ENCODE data around the gene CCDC63.
"Not testable (repeated sequence)": the region's sequence is repeated elsewhere in the genome, so short reads cannot be mapped to it uniquely, and the experiment has no call there.

Gene CCDC63

DNA sequence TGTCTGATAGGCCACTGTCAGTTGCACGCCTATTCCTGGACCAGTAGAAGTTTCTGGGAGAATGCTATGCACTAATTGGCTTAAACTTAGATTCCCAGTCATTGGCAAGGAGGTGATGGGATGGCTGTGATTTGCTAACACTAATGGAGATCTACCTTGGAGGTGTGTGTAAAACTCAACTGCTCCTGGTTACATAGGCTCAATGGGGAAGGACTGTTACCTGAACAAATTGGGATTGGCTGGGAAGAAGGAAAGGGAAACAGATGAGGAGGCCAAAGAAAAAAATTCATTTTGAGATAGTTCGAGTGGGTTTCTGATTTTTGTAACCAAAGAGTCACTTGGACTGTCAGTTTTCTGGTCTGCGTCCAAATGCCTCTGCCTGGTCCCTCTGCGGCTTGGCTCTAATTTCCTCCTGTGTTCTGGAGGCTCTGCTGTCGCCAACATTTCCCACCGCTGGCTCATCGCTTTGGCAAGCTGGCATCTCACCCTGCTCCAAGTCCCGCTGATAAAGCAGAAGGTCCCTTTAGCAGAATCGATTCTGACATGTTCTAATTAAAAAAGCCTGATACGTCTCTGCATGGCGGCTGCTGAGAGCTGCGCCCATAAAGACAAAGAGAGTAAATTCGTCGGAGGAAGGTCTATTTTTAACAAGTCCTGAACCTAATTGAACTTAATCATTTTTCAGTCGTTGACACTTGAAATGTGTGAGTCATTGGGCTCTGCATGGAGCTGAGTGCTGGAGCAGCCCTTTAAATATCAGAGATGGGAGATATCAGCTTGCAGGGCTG is 2.0 kb upstream of the CCDC63 start:
- no peak for DNase-seq

DNA sequence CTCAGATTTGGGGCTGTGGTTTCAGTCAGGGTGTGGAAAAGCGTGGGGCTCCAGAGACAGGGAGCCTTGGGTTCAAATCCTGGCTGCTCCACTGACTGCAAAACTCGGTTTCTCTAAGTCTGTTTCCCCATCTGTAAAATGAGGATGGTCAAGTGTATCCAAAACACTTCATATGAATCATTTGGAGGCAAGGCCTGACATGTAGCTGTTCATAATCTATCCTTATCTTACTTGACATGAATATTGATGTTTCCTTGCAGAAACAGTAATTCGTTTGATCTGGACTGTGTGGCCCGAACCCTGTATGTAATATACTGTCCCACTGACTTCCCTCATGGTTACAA is 1.5 kb upstream of the CCDC63 start:
- no peak for DNase-seq

DNA sequence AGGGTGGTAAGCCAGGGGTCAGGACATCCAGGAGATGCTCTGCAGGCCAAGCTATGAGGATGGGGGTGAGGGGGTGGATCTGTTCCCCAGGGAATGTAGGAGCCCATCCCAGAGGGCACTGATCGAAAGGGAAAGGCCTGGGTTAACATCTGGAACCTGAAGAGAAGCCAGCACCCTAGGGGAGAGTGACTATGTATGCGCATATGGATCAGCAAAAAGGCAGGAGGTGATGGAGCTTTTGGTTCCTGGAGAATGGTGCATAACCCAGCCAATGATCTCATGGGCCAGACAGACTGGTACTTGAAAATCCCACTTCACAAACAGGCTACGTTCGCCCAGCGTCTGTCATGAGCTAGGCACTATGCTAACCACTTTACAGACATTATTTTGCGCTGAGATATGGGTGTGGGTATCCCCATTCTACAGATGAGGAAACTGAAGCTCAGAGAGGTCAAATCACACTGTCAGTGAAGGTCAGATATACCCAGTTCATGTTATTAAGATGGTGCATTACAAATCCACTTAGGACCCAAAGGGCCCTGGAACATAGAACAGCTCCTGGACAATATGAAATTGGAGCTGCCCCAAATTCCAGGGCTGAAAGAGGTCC is 1.6 kb downstream of the CCDC63 start:
- DNase-seq: no peak

DNA sequence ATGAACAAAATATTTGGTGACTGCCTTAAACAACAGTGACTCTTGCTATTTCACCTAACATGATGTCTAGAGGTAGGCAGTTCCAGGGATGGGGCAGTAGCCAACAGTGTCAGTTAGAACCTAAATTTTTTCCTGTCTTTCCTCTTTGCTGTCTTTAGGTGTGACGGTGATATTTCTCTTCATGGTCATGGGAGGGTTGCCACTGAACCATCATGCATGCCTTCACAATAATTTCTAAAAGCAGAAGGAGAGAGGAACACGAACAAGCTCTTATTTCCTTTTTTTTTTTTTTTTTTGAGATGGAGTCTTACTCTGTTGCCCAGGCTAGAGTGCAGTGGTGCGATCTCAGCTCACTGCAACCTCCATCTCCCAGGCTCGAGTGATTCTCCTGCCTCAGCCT is 2.4 kb downstream of the CCDC63 start:
- no peak for DNase-seq

DNA sequence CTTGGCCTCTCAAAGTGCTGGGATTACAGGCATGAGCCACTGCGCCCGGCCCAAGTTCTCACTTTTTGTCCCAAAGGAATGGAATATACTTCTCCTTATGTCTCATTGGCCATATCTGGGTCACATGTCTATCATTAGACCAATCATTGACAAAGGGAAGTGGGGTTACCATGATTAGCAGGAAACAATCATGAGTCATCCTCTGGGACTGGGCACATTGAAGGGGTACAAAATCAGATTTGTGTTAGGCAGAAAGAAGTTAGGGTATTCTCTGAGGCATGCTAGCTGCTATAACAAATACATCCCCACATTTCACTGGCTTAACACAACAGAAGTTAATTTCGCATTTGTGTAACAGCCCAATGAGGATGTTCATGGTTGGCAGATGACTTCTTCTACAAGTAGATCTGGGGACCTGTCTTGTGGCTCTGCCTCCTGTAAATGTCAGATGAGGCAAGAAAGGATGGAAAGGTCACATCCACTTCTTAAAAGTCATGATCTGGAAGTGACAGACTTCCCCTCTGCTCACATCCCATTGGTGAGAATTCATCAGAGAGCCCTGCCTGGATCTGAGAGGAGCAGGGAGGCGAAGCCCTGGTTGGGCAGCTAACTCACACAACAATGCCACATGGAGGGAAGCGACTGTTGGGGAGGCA is 3.1 kb downstream of the CCDC63 start:
- DNase-seq: no peak

DNA sequence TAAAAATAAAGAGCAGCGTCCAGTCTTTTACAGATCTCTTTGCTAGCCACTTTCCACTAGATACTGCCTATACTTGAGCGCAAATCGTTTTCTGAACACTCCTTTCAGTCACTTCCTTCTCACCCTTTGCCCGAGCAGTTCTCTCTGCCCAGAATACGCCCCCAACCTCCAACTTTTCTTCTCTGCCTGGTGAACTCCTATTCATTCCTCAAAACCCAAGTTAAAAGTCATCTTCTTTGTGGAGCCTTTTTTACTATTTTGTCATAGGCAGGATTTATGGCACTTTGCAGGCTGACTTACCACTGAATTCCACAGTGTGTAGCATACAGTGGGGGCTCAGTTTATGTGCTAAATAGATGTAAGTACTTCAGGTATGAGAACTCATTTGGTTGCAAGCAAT is 4.0 kb downstream of the CCDC63 start:
- DNase-seq: no peak

DNA sequence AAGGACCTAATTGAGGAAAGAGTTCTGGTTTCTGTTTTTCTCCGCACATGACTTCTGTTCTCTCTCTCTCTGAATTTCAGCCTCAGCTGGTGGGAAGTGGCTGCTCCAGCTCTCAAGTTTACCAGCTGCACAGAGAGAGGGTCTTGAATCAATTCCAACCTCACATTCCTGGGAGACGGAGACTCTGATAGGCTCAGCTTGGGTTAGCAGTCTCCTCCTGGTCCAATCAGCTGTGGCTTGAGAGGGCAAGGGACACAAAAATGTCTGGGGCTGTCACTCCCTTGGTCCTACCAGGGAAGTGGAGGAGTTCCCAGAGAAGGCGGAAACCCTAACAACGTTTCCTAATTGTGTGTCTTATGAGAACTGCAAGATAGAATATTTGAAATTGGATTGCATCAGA is 7.0 kb downstream of the CCDC63 start:
- no peak for DNase-seq

DNA sequence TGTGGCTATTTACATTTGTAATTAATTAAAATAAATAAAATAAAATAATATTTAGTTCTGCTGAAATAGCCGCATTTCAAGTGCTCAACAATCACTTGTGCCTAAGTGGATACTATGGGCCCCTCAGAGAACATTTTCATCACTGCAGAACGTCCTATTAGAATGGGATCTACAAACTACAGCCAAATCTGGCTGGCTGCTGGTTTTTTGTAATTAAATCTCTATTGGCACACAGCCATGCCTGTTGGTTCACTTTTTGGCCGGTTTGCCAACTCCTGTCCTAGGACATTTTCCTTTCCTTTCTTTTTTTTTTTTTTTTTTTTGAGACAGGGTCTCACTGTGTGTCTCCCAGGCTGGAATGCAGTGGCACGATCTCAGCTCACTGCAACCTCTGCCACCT is 9.8 kb downstream of the CCDC63 start:
- DNase-seq: no peak

DNA sequence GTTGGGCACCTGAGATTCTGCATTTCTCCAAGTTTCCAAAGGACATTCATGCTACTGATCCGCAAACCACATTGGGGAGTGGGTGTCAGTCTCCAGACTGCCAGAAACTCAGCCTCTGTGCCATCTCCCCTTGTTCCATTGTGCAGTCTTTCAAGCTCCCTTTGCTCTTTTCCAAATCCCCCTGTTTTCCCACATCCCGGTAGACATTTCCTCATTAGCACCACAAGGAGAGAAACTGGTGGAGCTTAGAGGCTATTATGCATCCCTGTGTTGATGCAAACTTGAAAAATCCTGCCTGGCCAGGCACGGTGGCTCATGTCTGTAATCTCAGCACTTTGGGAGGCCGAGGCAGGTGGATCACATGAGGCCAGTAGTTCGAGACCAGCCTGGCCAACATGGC is 10.7 kb downstream of the CCDC63 start:
- DNase-seq: no peak

DNA sequence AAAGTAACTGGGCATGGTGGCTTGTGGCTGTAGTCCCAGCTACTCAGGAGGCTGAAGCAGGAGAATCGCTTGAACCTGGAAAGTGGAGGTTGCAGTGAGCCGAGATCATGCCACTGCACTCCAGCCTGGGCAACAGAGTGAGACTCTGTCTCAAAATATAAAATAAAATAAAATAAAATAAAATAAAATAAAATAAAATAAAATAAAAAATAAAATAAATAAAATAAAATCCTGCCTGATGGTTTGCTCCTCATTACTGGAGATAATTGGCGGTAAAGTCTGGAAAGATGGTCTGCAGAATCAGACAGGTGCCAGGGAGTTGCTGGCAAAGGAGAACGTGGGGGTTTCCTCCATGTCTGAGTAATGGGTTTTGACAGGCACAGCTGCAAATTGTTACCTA is 11.2 kb downstream of the CCDC63 start:
- DNase-seq: not testable (repeated sequence)

DNA sequence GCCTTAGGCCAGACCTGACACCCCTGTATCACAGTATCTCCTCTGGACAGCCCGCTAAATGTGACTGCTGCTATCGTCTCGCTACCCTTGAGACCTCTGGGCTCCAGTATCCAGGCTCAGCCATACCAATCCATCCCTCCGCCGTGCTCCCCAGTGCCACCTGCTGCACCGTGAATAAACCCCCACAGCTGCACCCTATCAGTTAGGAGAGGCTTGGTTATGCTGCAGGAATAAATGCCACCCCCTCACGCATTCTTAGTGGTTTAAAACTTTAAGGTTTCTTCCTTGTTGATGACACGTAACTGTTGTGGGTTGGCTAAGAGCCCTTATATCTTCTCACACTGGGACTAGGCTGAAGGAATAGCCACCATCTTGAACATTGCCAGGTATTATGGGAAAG is 12.1 kb downstream of the CCDC63 start:
- no peak for DNase-seq

DNA sequence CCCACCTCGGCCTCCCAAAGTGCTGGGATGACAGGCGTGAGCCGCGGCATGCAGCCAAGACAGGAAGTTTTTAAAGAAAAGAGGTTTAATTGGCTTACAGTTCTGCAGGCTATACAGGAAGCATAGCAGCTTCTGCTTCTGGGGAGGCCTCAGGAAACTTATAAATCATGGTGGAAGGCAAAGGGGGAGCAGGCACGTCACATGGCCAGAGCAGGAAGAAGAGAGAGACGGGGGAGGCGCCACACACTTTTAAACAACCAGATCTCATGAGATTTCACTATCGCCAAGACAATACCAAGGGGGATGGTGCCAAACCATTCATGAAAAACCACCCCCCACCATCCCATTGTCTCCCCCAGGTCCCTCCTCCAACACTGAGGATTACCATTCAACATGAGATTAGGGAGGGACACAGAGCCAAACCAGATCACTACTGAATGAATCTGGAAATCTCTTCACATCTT is 14.1 kb downstream of the CCDC63 start:
- DNase-seq: peak; percentile 84

DNA sequence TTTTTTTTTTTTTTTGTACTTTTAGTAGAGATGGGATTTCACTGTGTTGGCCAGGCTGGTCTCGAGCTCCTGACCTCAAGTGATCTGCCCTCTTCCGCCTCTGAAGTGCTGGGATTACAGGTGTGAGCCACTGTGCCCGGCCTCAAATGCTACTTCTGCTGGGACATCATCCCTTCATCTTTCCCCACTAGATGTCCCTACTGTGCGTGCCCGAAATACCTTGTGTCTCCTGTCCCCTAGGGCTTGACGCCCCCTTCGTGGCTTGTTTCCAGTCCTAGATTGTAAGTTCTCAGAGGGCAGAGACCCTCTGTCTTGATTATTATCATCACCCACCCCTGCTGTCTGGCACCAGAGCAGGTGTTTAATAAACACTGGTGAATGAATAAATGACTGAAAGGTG is 14.9 kb downstream of the CCDC63 start:
- DNase-seq: no peak

DNA sequence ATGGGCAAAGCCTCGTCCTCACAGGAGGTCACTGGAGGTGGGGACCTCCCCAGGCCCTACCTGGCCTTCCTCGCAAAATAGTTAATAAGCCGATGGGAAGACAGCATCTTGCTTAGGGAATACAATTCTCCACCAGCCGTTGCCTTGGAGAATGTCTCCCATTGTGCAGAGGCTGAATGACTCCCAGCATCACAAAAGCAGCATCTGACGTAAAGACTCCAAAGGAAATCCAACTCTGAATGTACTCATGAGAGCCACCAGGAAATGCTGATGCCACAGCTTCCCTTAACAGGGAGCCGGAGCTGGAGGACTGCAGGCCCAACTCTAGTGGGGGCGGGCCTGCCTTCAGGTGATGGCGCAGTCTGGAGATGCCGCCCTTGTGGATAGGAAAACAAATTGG is 15.5 kb downstream of the CCDC63 start:
- no peak for DNase-seq

DNA sequence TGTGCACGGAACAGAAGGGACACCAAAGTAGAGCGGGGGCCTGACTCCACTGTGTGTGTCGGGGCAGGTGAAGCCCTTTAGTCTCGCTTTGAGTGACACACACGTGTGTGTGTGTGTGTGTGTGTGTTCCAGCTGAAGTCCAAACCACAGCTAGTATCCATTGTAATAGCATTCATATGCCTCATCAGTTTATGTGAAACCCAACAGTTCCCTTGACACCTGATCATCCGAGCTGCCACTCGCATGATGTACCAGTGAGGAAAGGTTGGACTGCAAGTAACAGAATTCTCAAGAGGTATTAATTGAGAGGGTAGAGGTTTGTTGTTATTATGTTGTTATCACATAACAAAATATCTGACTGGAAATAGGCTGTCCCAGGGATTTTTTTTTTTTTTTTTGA is 16.4 kb downstream of the CCDC63 start:
- DNase-seq: no peak

DNA sequence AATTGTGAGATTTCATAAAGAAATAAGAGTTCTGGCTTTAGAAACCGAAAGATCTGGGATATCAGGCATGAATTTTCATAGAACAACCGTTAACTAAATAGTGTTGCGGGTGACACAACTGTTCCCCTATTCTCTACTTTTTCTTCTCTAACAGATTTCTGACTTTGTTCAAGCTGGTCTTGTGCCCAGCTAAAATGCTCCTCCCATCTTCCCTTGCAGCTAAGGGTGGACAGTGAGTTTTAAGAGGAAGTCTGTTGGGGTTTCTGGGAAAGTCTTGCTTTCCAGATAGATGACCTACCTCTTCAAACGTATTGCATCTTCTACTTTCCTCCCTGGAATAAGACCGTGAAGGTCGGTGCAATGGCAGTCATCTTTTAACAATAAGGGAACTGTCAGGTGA is 18.7 kb downstream of the CCDC63 start:
- DNase-seq: no peak

DNA sequence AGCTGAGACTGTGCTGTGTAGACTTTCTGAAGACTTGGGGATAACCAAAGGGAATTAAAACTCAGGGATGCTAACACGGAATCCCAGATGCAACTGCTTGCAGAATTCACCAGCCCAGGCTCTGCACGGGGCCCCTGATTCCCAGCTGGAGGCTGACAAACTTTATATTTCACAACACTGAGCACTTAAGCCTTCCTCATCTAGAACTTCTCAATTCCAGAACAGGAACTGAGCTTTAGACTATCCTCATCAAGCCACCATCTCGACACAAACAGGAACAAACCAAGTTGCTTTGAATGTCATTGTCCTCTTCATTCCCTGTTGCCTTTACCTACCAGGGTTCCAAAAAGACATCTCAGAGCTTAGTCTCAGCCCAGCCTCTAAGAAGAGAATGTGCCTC is 22.2 kb downstream of the CCDC63 start:
- peak; percentile 16 for DNase-seq

DNA sequence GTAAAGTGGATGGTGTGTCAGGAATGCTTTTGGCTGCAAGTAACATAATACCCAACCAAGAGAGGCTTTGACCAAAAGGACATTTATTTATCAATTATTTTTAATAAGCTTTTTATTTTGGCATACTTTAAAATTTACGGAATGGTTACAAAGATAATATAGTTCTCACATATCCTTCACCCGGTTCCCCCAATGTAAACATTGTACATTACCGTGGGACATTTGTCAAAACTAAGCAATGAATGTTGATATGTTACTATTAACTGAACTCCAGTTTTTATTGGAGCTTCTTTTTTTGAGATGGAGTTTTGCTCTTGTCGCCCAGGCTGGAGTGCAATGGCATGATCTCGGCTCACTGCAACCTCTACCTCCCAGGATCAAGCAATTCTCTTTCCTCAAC is 23.0 kb downstream of the CCDC63 start:
- DNase-seq: no peak

DNA sequence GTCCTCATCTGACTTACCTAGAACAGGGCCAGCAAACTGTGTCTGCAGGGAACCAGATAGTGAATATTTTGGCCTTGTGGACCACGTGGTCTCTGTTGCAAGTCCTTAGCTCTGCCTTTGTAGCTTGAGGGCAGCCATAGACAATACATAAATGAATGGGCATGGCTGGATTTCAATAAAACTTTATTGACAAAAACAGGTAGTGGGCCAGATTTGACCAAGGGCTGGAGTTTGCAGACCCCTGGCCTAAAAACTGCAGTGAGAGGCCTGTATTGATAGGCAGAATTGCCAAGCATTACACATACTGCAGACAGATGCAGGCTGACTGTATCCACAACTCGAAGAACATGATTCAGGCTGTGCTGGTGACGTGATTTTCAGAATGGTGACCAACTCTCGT is 25.3 kb downstream of the CCDC63 start:
- no peak for DNase-seq

DNA sequence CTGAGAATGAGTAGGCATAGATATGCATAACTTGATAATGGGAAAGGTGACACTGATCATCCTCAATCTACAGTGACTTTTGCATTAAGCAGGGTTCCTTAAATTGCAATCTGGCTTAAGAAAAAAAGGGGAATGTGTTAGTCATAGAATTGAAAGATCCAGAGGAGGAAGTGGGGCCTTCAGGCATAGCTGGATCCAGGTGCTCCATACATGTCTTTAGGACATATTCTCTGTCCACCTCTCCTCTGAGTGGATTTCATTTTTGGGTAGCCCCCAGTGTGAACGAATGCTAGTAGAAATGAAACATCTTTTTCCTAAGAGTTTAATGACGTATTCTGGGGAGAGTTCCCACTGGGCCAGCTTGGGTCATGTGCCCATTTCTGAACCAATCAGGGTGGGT is 27.6 kb downstream of the CCDC63 start:
- DNase-seq: no peak

DNA sequence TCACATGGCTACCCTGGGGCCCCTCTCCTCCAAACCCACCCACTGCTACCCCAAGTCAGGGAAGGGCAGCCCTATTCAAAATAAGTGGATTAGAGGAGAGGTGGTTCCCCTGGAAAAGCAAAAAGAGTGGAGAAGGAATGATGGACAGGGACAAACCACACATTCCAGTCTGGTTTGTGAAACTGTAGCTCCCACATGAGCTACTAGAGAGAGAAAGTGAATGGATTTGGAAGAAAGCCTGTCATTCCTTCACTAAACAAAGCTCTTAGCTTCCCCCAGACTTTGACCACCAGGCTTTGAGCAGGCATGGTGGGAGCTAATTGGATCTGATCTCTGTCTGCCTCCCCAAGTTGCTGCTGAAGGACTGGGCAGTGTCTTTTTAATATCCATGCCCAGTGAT is 28.0 kb downstream of the CCDC63 start:
- DNase-seq: no peak

DNA sequence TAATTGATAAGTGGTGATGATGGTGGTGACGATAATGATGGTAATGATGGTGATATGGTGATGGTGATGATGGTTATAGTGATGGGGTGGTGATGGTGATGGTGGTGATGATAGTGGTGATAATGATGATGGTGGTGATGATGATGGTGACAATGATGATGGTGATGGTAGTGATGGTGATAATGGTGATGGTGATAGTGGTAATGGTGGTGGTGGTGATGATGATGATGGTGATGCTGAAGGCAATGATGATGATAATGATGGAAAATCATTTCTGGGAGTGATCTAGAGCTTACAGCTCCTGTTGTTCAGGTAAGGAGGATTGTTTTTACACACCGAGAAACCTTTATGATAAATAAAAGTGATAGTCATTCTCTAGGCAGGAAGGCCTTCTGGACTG is 33.9 kb downstream of the CCDC63 start:
- DNase-seq: no peak

DNA sequence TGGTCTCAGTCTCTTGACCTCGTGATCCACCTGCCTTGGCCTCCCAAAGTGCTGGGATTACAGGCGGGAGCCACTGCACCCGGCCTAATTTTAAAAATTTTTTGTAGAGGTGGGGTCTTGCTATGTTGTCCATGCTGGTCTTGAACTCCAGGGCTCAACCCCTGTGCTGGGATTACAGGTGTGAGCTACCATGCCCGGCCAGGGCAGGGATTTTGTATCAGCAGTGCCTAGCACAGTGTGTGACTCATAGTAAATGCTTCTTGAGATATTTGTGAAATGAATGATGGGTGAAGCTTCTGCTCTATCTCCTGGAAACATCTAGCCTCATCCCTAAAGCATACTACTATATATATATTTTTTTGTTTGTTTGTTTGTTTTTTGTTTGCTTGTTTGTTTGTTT is 36.5 kb downstream of the CCDC63 start:
- DNase-seq: no peak

DNA sequence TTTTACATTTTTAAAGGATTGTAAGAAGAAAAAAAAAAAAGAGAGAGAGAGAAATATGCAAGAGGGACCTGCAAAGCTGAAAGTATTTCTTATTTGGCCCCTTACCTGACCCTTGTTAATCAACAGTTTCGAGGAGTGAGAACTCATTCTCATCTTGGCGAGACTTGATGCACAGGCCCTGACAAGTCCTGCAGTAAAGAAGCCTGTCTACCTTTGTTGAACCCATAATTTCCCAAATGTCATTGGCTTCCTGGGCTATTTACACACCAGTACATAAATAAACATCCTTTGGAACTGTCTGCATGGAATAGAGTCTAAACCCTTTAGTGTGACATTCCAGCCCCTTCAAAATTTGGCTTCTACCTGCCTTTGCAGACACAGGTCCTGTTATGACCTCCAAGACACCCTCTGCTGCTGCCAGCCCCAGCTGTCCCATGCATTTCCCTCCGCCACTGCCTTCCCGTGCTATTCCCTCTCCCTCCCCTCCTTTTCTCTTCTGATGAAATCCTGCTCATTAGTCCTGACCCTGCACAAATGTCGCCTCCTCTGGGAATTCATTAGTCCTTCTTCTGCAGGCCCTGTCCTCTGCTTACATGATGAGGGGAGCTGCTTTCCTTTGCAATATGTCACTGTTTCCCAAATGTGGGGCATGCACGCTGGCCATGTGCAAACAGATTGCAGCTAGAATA is 38.5 kb downstream of the CCDC63 start:
- DNase-seq: no peak
